Stimulated activated CD8-positive, alpha-beta memory T cell treated with anti-CD3 and anti-CD28 coated beads, Interleukin-4, amount 100 ng/mL, for 4 hours (primary cell): ENCODE results near the gene OTUB2.

Experiments used
- DNase-seq, 2 donors: peaks; one replicate each; pipeline ENCODE4 v3.0.0-alpha.2; 2020; ENCODE audit warnings: low read depth in 2 of 2, low spot score in 1 of 2

The OTUB2 gene

GRCh38 chr14:94040247-94040646 lies 14.1 kb downstream of the OTUB2 start:
- DNase-seq = no peak

- no peak for DNase-seq
Measured at GRCh38 chr14:94040796-94041195, 14.7 kb downstream of the OTUB2 start.

- DNase-seq = no peak
Measured at GRCh38 chr14:94041551-94042346, 15.6 kb downstream of the OTUB2 start.

- DNase-seq = no peak
Measured at GRCh38 chr14:94042433-94043091, 16.4 kb downstream of the OTUB2 start.

- DNase-seq = no peak
Measured at GRCh38 chr14:94043111-94043755, 17.1 kb downstream of the OTUB2 start.

GRCh38 chr14:94043756-94044475 lies 17.8 kb downstream of the OTUB2 start:
- DNase-seq = no peak

- no peak for DNase-seq
Measured at GRCh38 chr14:94044476-94045091, 18.4 kb downstream of the OTUB2 start.

GRCh38 chr14:94045101-94045500 lies 19.0 kb downstream of the OTUB2 start:
- no peak for DNase-seq

- DNase-seq = no peak
Measured at GRCh38 chr14:94045563-94046345, 19.6 kb downstream of the OTUB2 start.

GRCh38 chr14:94046696-94047250 lies 20.6 kb downstream of the OTUB2 start:
- no peak for DNase-seq

GRCh38 chr14:94047581-94047980 lies 21.4 kb downstream of the OTUB2 start:
- no peak for DNase-seq

GRCh38 chr14:94048691-94049624 lies 22.8 kb downstream of the OTUB2 start:
- no peak for DNase-seq

- no peak for DNase-seq
Measured at GRCh38 chr14:94049625-94050023, 23.5 kb downstream of the OTUB2 start.

- no peak for DNase-seq
Measured at GRCh38 chr14:94050231-94050880, 24.2 kb downstream of the OTUB2 start.

- no peak for DNase-seq
Measured at GRCh38 chr14:94051115-94051514, 25.0 kb downstream of the OTUB2 start.

GRCh38 chr14:94051779-94052178 lies 25.6 kb downstream of the OTUB2 start:
- no peak for DNase-seq

GRCh38 chr14:94052199-94052598 lies 26.1 kb downstream of the OTUB2 start:
- no peak for DNase-seq

- no peak for DNase-seq
Measured at GRCh38 chr14:94052662-94053061, 26.5 kb downstream of the OTUB2 start.
